Activated naive CD4-positive, alpha-beta T cell treated with anti-CD3 and anti-CD28 coated beads, Interleukin-2, amount 50 U/mL, for 16 hours (primary cell): ENCODE measurements around the gene PKP3.

ENCODE experiments used
- DNase-seq: peaks from one replicate; pipeline ENCODE4 v3.0.0-alpha.2; 2020

The PKP3 gene

DNA sequence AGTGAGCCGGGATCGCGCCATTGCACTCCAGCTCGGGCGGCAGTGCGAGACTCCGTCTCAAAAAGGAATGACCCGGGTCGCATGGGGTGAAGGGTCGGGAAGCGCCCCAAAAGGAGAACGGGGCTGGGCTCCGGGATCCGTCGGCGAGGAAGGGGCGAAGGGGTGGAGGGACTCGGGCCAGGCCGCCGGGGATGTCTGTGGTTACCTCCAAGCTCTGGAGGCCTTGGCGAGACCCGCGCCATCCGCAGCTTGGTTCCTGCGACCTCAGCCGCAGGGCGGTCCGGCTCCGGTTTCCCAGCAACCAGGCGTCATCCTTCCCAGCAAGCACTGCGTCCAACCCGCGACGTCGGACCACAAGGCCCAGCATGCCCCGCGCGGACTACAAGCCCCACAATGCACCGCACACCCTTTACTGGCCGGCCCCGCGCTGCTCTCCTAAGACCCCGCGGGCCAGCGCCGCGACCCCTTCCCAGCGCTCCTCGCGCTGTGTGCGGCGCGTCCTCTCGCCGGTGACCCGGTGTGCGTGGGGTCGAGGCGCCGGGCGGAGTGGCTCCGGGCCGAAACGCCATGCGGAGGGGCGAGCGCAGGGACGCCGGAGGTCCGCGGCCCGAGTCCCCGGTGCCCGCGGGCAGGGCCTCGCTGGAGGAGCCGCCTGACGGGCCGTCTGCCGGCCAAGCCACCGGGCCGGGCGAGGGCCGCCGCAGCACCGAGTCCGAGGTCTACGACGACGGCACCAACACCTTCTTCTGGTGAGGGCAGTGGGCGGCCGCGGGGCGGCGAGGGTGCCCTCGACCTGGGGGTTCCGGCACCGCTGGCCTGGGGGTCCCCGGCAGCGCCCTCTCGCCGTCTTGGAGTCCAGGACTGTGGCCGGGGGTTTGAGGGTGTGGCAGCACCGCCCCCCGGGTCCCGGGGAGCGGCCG is 56.1 kb downstream of the PKP3 start, which contains the start of gene PTDSS2:
Gene PTDSS2, plus strand, starts transcription at position 391 of the 920 bp plus-strand sequence. Its CDS starts 177 bp downstream, at position 568.
- peak; percentile 94 for DNase-seq

DNA sequence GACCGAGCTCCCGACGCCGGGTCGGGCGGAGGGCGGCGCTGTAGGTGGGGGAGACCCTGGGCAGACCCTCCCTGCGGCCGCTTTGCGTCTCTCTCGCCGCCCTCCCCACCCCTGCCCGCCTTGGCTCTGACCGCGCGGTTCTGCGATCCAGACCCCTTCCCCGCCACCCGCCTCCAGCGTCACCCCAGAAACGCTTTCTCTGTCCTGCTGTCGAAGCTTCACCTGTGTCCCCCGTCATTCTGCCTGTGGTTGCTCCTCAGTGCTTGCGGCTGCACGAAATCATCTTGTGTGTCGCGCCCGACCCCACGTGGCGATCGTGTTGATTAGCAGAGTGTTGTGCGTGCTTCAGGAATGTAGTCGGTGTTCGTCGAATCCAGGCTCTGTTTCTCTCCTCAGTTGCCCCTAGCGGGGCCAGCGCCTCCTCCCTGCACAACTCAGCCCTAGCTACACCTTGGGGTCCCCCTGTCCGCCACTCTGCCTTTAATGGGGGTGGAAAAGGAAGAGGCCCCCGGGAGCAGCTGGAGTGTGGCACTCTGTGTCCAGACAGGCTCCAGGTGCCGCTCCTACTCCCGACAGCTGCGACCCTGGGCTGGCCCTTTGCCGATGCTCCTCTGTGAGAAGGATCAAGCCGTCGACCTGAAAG is 56.9 kb downstream of the PKP3 start:
- DNase-seq, result peak; percentile 81

DNA sequence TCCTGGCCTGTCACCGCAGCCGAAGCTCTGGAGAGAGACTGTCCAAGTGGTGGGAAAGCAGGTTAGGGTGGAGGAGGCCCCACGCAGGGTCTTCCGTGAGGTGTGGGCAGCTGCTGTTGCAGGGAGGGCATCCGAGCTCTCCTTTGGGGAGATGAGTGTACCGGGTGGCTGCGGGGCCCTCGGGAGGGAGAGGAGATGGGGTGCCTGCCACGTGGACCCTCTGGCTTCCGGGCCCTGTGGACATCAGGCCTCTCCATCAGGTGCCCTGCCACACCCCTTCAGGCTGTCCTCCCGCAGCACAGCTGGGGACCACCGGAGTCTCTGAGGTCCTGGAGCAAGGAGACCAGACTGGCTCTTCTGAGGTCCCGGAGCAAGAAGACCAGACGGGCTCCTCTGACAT is 57.7 kb downstream of the PKP3 start:
- DNase-seq, result no peak

DNA sequence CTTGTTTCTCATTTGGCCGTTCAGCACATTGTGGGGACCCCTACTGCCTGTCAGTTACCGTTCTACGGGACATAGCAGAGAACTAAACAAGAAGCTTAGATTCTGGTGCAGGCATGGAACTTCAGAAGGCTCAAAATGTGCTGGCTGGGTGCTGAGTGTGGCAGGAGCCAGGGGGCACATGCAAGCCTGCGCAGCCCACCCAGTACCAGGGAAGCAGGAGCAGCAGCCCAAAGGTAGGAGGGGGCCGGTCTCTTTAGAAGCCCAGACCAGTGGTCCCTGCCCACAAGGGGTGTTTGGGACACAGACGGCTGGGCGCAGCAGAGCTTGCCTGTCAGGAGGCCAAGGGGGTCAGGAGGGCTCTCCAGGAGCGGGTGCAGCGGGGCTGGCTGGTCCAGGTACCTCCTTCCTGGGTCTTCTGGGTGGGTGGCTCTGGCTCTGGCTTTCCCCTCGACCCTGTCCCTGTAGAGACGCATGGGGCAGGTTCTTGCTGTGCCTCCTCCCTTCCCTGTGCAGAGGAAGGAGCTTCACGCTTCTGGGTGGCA is 58.3 kb downstream of the PKP3 start:
- DNase-seq, result no peak

DNA sequence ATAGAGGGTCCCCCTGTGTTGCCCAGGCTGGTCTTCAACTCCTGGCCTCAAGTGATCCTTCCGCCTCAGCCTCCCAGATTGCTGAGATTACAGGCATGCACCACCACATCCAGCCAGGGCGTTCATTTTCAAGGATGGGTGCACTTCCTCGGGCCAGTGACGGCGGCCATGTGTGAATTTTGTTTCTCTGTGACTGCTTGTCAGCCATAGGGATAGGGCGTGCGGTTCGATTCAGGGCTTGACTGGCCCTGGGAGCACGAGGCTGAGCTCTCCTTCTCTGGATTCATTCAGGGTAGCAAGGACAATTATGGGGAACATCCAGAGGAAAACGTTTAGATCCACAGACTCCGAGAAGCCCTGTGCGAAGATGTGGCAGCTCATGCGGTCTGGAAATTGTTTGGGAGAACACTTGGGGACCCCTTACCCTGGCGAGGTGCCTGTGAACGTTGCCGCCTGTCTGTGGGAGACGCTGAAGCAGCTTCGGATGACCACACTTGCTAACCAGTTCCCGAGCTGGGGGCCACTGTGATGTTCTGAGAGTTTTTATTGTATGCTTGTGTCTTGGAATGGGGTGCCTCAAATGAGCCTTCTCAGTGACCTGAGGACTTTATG is 59.0 kb downstream of the PKP3 start:
- no peak for DNase-seq

DNA sequence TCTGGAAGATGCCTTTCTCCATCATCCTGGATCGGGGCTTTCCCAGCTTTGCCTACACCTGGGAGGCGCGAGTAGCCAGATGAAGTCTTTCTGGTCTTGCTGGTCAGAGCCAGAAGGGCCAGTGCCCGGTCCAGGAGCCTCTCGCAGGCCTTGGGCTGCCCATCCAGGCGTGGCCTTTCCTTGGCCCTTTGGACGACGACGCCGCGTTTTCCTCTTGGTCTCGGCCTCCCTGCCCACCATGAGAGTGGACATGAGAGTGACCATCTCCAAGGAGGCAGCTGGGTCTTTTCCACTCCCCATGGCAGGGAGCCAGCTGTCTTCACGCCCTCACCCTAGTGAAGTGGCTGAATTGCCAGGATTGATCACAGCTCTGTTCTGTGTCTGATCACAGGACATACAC is 59.6 kb downstream of the PKP3 start:
- DNase-seq, result no peak

DNA sequence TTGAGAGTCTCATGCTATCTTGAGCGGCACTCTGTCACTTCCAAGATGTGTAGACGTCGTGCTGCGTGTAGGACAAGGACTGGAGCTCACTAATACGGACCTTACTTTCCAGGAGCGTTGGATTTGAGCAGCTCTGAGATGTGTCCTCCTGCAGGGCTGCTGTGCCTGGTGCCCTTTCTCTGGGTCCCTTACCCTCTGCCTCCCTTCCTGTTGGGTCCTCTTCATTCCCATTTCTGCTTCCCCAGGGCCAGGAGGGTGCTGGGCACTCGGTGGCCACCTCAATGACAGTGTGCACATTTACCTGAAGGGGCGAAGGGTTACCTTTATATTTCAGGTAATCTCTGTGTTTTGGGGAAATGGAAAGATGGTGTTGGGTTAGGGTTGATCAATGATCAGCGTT is 60.0 kb downstream of the PKP3 start:
- DNase-seq, result no peak
